Colon (tissue), 2 donors: ENCODE results near the gene GPR3.
"Not testable (repeated sequence)": the region's sequence is repeated elsewhere in the genome, so short reads cannot be mapped to it uniquely, and the experiment has no call there.

Source experiments
- FAIRE-seq: peaks from 2 replicates; lab custom pipeline; 2012; peaks lifted over from hg19 to GRCh38; lab: Jason Lieb, UNC
- donor health status: control.
- donor health status: control.

Gene GPR3

DNA sequence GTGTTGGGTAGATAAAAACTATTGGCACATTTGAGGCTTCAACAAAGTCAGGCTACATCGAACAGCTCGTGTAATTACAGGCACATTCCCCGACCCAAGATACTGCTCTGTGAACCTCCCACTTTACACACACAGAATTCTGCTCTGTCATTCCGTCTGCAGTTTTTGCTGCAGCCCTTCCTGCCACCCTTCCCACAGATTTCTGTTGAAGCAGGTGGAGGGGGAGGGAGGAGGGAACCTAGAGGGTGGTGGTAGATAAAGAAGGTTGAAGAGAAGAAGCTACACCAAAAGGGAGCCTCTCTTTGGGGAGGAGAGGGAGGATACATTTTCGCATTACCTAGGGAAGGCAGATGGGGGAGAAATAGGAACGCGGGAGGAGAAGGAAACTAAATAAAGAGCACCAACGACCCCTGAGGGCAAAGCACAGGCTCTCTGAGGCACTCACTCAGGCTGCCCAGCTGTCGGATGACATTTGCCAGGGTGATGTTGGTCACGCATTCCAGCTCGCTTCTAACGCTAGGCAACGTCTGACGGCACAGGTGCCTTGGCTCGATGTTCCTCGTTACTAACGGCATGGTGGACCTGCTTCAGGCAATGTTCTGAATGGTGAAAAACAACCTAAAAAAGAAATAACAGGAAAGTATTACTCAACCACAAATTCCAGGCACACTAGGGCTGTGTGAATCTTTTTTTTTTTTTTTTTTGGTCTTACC lies 36.0 kb downstream of the GPR3 start:
- no peak for FAIRE-seq

- no peak for FAIRE-seq
Observed at GRCh38 chr1:27429029-27429425, 36.6 kb downstream of the GPR3 start.

DNA sequence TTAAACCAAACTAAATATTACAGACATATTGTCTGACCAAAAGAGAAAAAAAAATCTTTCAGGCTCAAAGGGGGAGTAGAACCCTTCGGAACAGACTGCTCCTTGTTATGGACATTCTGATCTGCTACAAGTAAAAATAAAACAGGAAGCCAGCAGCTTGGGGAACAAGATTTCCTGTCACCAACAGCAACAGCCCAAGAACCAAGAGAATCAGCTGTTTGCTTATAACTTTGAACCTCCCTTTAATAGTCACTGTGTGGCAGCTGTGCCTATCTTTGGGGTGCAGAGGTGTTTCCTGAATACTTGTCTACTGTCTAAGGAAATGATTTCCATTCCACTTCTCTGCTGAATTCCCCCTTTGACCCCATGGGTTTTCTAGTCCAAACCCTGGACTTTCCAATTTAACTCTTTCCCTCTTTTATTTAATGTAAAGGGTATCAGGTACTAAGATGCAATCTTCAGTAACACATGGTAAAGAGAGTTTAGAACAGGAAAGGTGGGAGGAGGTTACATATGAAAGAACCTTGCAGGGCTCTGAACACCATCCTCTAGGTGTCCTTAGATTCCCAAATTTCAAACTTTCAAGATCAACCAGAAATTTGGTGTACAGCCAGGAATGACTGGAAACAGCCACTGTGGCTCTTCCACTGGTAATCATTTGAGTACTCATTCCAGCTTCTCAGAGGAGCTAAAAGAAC lies 38.6 kb downstream of the GPR3 start:
- no peak for FAIRE-seq

DNA sequence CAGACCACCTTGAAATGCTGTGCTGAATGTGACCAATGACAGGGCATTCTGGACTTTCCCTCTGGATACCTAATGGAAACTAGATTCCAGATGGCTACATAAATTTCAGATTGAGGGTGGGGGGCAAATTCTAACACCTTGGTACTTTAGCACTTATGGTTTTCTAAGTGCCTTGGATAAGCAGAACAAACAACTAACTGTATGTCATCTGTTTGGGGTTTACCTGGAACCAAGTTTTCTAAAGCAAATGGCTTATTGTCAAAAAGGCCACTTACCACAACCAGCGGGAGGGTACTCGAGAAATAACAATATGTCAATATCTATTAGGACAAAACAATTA lies 39.1 kb downstream of the GPR3 start:
- FAIRE-seq, result no peak

DNA sequence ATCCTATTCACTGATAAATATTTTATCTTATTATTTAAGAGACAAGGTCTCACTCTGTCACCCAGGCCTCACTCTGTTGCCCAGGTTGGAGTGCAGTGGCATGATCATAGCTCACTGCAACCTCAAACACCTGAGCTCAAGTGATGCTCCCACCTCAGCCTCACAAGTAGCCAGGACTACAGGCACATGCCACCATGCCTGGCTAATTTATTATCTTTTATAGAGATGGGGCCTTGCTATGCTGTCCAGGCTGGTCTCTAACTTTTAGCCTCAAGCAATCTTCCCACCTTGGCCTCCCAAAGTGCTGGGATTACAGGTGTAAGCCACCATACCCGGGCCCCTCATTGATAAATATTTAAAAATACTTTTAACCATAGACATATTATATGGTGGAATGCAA lies 40.3 kb downstream of the GPR3 start:
- FAIRE-seq, result not testable (repeated sequence)

- FAIRE-seq, result no peak
Observed at GRCh38 chr1:27433706-27434105, 41.3 kb downstream of the GPR3 start.

GRCh38 chr1:27435566-27436203 lies 43.3 kb downstream of the GPR3 start:
- no peak for FAIRE-seq

DNA sequence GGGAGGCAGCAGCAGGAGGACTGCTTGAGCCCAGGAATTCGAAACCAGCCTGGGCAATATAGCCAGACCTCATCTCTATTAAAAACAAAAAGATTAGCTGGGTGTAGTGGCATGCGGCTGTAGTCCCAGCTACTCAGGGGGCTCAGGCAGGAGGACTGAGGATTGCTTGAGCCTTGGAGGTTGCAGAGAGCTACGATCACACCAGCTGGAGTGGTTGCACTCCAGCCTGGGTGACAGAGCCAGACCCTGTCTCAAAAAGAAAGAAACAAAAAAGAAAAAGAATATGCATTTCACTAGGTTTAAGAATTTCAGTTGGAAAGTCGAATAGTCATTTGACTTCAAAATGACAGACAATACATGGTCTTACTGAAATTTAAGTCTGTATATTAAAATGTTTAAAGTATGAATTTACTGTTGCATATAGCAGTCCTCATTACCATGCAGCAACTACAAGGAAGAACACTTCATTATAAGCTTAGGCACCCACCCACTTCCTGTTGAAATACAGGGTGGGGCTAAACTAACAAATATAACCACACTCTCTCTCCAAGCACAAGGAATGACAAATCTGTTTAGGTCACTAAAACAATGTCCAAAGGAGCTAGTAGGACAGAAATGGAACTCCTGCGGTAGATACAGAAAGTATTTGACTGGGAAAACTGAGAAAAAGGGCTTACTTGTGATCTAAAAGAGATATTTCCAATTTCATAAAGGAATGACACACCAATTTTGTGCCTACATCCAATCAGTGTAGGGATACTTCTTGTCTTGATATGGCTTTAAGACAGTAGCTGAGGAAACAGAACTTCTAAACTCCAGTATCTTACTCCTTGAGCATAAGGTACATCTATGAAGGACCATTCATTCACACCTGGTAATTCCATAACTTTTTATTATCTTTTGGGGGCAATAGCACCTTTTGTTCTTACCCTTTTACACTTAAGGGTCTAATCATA lies 44.1 kb downstream of the GPR3 start:
- peak; percentile 14 for FAIRE-seq

- FAIRE-seq, result no peak
Observed at GRCh38 chr1:27438621-27439061, 46.2 kb downstream of the GPR3 start.

- no peak for FAIRE-seq
Observed at GRCh38 chr1:27439150-27439549, 46.7 kb downstream of the GPR3 start.

DNA sequence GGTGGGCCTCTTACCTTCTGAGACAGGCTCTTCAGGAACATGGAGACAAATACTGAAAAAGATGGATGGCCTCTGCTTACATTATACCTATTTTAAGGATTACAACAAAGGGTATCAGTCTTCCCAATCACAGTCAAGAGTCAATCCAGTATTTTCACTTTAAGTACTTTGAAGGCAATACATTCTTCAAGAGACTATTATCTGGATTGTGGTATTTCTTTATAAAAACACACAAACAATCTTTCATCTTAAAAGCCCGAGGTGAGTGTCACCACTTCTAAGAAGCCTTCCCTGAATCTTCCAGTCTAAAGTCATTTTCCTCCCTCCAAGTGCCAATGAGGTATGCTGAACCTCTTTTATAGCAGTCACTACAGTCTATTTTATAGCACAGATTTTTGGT lies 52.2 kb downstream of the GPR3 start:
- FAIRE-seq, result no peak
